GM18870 (cell line): ENCODE results near the gene L2HGDH.
"Not testable (repeated sequence)": the region's sequence is repeated elsewhere in the genome, so short reads cannot be mapped to it uniquely, and the experiment has no call there.

ENCODE experiments used
- ATAC-seq: cut with Tn5 transposase; IDR thresholded peaks from one replicate; pipeline ENCODE4 v1.9.1; 2021; ENCODE audit warnings: moderate library complexity; ENCODE audit not compliant: unreplicated experiment

The L2HGDH gene

DNA sequence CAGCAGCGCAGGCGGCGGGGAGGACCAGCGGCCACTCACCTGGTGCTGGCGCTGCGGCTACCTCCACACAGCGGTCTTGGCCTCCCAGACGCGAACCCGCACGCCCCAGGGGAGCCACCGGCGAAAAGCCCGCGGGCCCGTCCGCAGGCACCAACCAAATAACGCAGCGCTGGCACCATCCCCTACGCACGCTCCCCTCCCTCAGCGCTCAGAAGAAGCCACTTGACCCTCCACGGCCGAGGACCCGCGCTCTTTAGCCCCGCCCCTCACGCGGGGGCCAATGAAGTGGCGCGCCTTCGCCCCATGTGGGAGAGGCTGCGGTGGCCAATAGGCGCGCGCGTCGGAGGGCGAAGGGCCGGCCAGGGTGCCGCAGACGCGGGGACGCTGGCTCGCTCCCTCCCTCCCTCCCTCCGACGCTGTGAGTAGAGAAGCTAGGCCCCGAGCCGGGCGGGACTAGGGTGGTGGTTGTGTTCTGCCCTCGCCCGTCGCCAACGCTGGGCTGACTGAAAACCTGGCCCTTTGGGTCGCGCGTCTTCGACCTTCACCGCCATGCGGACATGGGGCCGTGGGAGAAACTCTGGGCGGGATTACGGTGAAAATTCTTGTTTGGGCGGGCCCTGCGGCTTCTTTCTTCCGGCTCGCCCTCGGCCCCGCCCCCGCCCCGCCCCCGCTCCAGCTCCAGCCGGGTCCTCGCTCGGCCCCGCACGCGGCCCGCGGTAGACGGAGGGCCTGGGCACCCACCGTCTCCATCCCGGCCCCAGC lies at the start of gene L2HGDH, which contains the start of gene DMAC2L:
L2HGDH (minus strand) TSS at position 258 of the 762 bp plus-strand sequence; CDS start at position 179, 79 bp downstream.
DMAC2L (plus strand) TSS at position 353 of the 762 bp plus-strand sequence. CDS start 9,164 bp downstream, outside the sequence.
- ATAC-seq, result peak; percentile 73

DNA sequence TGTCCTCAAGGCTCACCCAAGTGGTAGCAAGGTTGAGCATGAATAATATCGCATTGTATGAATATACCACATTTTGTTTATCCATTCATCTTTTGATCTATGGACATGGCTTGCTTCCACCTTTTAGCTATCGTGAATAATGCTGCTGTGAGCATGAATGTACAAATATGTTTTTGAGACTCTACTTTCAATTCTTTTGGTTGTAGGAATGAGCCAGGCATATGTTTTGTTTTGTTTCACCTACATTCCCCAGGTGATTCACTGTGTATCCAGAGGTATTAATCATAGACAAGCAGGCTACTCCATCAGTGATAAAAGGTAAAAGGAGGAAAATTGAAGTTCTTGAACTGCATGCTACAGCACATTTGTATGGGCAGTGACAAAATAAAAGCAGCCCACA lies 48.8 kb upstream of the L2HGDH start:
- ATAC-seq, result no peak

DNA sequence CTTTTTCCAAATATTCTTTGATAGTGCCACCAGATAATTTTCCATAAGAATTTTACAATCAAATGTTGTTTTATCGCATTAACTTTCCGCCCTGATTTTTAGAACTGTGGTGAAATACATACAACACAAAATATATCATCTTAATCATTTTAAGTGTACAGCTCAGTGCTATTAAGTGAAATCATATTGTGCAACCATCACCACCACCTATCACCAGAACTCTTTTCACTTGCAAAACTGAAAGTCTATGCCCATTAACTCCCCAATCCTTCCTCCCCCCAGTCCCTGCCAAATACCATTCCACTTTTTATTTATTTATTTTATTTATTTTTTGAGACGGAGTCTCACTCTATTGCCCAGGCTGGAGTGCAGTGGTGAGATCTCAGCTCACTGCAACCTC lies 48.1 kb upstream of the L2HGDH start:
- ATAC-seq, result no peak

DNA sequence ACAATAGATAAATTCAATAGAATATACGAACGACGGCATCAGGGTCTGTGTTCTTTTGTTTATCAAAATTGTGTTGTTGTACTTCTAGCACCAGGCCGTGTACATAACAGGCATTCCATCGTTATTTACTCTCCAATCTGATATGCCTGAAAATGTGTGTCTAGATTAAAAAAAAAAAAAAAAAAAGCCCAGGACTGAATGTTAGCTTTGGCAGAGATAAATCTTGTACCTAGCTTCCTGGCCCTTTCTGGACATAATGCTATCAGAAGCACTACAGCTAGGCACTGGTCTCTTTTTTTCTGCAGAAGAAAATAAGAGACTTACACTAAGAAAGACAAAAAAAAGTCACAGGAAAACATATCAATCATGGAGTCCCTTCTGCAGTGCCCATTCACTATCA lies 47.6 kb upstream of the L2HGDH start:
- no peak for ATAC-seq

DNA sequence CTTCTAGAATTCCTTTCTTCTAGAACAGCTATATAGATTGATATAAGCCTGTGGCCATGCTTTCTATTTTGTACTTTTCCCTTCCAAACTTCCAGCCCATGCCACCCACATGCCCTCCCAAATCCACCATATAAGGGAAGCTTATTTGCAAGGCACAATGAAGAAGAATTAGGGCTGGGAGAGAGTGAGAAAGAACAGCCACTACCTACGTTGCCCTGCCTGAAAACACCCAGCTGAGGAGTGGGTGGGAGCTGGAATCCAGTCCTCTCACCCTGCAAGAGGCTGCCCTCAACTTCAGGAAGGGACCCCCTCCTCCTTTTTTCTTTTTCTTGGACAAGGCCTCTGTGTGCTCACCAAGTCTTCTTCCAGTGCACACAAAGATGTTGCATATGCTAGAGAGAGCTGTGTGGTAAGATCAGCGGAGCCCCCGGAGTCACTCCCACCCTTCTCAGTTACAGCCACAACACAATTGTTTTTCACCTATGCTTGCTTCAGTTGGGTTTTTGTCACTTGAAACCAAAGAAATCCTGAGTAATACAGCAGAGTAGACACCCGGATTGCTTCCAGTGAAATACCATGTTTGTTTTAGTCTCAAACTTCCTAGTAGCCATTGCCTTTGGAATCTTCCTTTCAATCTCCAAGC lies 45.8 kb upstream of the L2HGDH start:
- ATAC-seq, result no peak

DNA sequence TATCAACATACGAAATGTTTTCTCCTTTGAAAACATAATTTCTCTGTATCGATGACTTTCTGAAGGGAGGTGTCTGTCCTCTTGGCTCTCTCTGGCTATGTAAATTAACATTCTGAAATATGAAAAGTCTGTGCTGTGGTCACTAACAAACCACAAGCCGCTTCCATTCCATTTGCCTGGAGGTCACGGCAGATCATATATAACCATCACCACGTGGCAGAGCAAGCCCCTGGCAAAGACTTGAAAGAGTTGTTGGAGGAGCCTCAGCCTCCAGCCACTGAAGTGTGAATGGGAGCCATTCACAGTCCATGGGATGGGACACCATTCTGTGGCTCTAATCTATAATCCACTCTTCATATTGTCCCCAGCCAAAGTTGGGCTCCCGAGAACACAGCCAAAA lies 45.1 kb upstream of the L2HGDH start:
- no peak for ATAC-seq

DNA sequence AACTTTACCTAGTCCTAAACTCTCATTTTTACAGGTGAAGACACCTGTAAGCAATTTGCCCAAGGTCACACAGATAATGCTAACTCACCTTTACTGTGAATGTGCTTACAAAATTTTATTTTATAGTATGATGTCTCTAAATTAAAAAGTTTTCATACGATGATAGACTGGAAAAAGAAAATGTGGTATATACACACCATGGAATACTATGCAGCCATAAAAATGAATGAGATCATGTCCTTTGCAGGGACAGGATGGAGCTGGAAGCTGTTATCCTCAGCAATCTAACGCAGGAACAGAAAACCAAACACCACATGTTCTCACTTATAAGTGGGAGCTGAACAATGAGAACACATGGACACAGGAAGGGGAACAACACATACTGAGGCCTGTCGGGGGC lies 44.3 kb upstream of the L2HGDH start:
- ATAC-seq, result not testable (repeated sequence)

DNA sequence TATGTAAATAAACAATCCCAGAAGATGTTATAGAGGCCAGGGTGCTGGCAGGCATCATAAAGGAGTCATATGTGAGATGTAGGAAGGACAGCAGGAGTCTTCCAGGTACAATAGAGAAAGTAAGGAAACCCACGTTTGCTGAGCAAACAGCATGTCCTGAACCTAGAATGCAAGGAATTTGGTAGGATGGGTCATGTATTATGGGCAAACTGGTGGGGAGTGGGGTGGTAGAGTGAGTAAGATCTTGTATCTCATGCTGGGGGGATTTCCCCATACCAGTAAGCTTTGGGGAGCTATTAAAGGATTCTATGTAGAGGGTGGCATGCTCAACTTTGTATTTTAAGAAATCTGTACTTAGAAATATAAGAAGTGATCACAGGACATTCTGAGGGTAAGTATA lies 43.7 kb upstream of the L2HGDH start:
- ATAC-seq, result no peak

DNA sequence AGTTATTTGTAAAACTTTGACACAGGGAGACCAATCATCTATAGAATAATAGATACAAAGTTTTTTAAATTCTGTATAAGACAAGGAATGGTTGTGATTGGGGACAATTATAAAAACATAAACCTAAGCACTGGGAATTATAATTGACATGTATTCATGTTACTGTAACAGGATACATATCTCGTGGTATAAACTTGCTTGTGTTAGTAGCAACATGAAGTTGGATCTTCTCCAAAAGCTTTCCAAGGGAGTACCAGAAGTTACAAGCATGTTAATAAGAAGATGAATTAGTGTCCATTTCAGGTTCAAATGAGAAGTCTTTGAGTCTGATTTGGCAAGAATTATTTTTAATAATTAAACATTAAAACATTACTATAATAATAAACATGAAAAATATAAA lies 42.5 kb upstream of the L2HGDH start:
- ATAC-seq, result no peak

DNA sequence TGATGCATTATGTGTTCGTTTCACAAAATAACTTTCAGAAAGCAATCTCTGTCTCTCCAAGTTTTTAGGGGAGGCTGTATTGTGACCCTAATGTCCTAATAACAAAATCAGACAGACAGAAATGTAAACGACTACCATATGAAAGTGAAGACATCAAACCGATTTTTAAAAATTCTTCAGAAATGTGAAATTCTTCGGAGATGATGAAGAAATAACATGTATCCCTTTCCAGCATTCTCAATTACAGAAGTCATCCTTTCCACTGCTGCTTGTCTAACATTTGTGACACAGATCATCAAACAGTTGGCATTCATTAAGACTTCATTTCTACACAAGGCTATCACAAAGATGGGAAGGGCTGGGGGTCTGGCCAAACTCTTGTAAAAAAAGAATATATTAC lies 41.1 kb upstream of the L2HGDH start:
- ATAC-seq, result no peak

DNA sequence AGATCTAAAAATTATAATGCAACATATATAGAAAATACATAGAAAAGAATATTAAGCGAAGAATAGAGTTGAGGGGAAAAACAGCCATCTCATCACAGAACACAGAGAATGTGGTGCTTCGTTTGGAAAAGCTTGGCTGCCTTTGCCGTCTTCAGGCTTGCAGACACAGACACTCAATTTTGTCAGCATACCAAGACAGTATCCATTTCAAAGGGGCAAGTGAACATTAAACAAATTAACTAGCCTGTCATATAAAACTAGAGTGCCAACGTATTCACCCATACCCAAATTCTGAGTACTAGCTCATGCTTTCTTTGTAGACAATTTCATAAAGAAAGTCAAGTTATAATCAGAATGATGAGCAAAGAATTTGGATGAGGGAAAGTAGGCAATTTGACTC lies 40.6 kb upstream of the L2HGDH start:
- no peak for ATAC-seq

DNA sequence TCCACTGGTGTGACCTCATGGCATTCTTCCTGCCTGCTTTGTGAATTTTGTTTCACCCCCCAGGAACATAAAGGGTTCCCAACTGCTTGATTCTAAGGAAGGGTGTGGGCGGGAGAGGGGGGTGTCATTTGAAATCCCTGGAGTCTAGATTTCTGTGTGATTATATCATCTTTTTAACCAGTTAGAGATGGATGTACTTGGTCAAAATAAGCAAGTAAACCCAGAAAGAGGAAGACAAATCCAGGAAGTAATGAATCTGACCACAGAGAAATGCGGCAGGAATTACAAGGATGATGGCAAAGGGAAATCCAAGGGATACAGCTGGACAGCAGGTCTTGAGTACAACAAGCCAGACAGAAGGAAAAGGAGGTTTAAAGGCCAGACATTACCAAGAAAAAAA lies 38.9 kb upstream of the L2HGDH start:
- no peak for ATAC-seq

DNA sequence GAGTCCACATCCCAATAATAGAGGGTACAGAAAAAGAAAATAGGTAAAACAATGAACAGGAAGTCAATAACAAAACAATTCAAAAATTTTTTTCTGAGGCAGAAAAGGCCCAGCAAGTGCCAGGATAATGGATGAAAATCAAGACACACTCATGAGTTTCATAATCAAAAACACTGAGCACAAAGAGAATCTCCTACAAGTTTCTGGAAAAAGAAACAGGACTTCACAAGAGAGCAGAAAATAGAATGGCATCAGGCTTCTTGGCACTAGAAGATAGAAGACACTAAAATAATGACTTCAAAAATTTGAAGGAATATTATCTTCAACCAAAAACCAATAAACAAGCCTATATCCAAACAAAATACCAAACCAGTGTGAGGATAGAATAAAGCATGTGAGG lies 36.9 kb upstream of the L2HGDH start:
- no peak for ATAC-seq

DNA sequence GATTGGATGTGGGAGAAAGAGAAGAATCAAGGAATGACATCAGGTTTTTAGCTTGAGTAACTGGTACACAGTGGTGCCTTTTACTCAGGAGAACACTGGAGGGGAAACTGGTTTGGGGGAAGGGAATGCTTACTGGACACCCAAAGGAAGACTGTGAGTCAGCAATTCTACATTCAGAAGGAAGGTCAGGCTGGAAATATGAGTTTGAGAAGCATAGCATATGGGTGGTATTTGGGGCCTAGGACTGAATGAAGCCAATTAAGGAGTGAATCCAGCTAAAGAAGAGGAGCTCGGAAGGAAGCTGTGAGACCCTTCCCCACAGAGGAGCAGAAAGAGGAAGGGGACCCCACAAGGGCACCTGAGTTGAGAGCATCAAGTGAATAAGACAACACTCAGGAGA lies 35.5 kb upstream of the L2HGDH start:
- no peak for ATAC-seq

DNA sequence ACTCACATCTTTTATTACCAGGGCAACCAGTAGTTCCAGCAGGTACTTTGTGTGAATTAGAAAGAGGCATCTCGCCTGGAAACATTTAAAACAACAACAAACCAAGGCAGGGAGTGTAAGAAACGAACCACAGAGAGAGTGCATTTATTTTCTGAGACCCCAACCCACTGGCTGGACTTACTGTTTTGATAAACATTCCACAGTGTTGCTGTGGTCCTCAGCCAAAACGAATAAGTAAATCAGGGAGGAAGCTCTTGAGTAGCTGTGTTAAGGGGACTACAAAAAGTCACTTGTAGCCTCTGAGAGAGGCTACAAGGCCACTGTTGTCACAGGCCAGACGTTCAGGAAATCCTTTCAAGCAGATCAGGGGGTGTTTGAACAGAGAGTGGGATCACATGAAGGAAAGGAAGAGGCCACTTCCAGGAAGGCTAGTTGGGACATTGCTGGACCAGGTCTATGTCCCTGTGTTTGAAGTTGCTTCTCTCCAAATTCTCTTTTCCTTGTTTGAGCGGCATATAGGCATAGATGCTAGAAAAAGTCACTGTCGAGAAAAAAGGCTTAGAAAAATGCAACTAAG lies 33.9 kb upstream of the L2HGDH start:
- ATAC-seq, result no peak

DNA sequence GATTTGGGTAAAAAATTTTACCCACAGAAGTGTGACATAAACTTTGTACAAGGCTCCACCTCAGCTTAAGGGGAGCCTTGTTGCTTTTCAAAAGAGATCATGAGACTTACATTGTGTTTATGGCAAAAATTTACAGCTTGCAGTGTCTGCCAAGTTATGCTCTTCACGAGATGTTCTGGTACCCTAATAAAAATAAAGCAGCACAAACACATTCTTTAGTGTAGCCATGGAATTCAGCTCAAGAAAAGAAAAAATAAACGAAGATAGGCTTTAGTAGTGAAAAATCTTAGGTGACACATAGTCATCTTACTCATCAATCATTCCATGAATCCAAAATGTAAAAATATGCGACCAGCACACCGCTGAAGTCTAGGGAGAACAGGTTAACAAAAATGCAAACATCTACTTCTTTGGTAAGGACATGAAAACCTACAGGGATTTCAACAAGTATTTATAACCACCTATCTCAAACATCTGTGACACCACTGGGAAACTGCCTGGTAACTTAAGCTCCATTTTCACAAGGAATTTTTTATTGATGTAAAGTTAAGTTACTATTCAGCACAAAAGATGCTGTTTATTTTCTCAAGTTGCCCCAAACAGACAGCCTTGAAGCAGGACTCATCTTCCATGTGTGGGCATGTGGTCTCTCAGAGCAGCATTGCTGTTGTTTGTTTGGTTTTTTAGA lies 33.0 kb upstream of the L2HGDH start:
- no peak for ATAC-seq

DNA sequence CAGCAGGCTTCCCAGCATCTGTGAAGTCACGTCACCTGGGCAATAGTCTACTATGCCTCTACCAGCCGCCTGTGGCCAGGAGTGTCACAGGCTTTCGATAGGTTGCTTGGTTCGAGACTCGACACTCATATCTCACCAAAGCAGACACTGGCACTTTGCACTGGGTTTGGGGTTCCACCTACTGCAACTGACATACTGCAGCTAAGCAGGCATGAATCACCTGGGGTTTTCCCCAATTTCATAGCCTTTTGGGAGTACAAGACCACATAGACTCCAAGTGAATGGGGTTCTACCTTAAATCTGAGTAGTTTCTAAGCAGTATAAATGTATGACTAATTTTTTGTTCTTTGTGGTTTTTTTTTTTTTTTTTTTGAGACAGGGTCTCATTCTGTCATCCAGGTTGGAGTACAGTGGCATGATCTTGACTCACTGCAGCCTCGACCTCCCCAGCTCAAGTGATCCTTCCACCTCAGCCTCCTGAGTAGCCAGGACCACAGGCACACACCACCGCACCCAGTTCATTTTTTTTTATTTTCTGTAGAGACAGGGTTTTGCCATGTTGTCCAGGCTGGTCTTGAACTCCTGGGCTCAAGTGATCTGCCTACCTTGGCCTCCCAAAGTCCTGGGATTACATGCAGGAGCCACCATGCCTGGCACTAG lies 32.2 kb upstream of the L2HGDH start:
- ATAC-seq, result peak; percentile 87

DNA sequence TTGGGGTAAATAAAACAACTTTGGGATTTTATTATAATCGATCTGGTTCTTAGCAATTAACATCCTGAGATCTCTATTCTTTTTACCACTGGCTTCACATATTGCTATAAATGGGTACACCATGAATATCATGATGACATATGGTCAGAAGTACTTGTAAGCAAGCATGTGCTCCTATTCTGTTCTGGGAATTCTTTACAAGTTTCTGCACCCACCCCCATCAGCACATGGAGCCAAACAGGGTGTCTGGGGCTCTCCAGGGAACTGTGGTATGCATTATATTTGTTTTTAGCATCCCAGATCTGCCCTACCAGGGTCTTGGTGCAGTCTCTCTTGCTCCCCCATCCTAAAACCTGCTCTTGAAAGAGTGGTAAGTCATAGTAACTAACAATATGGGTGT lies 31.4 kb upstream of the L2HGDH start:
- ATAC-seq, result no peak

DNA sequence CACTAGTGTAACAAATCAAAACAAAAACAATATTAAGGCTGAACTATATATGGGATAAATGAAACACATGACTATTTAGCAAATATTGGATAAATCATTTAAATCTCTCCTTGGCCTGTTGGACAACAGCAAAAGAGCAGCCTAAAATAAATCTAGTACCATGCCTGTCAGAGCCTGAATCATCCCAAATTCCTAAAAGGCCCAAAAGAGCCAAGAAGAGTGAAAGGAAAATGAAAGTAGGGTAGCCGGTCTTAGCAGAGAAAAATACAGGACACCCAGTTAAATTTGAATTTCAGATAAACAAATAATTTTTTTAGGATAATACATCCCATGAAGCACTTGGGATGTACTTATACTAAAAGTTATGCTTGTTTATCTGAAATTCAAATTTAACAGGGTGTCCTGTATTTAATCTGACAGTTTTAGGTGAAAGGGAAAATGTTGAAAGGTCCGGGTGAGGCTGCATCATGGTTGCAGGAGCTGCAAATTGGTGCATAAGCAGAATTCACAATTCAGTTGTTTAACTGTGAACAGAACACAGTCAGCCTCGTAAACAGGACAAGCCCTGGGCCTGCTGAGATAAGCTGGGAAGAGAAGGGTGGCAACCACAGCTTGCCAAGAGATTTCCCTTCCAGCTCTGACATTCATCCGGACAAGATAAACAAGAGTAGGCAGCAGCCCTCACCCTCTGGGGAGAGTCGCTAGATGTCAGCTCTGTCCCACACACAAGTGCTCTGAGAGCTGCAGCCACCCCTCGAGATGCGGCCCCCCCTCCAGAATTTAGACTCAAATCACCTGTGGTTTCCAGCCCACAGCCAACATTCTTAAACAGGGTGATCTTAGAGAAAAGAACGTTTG lies 30.4 kb upstream of the L2HGDH start:
- no peak for ATAC-seq

DNA sequence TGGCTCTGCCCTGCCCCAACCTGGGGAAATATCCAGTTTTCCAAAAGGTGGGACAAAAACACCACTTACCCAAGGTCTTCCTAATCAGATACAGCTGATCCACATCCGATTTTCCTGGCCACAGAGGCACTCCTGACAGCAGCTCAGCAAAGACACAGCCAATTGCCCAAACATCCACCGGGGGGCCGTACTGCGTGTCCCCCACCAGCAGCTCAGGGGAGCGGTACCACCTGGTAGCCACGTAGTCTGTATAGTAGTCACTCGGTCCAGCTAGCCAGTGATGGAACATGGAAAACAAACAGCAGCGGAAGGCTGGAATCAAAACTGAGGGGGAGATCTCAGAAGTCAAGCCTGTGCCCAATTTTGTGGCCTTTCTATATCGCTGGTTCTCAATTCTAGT lies 28.9 kb upstream of the L2HGDH start:
- ATAC-seq, result no peak
